Measurements from ENCODE around the gene GPNMB.
A peak's percentile ranks its signal among the peaks of the same experiment; 100 is the strongest.

GPNMB gene

DNA sequence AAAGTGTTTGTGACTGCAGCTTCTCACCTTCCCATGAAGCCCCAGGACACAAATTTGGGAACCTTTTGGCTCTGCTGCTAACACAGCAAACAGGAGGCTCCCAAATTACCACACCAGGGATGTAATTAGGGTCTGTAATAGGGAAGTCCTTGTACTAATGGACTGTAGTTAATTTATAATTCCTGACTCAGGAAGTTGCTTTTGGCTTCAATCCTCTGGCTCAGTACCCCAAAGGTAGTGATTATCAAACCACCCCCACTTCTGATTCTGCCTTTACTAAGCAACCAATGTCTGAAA is 48.8 kb downstream of the GPNMB start:
- Histone ChIP-seq H3K4me1 (ENCODE audit: control insufficient read depth in 1 of 2, insufficient read depth in 2 of 2, low read length in 2 of 2) (peaks cover 0 to 2% of the 10 kb centered on the region in 2 experiments), H3K79me1 (ENCODE audit: low read length) (peaks cover 4% of the 10 kb centered on the region), H2BK120ac (ENCODE audit: insufficient read depth, low read length, poor library complexity) (no peak overlapping the region), H3K4ac (ENCODE audit: low read depth, low read length) (no peak overlapping the region), H3K9ac (ENCODE audit: low read length) (no peak overlapping the region), H3K4me3 (ENCODE audit: low read depth, low read length) (no peak overlapping the region), H4K8ac (ENCODE audit: low read depth, low read length) (peak overlapping the region; percentile 69), H2BK12ac (ENCODE audit: low read length) (no peak overlapping the region), H2AK5ac (ENCODE audit: low read length) (no peak overlapping the region), H3K27me3 (ENCODE audit: insufficient read depth, low read length) (no peaks in the 10 kb centered on the region), H3K4me2 (ENCODE audit: low read length) (no peak overlapping the region), H3K23ac (ENCODE audit: low read length) (no peak overlapping the region), H3K9me3 (ENCODE audit: insufficient read depth, low read depth, low read length) (no peaks in the 10 kb centered on the region), H4K91ac (ENCODE audit: low read depth, low read length) (no peak overlapping the region), H3K27ac (ENCODE audit: low read depth, low read length) (no peak overlapping the region), H4K12ac (ENCODE audit: low read depth, low read length) (no peak overlapping the region), H2AFZ (ENCODE audit: insufficient read depth, low read length, poor library complexity) (no peak overlapping the region), H3K18ac (ENCODE audit: low read length) (no peak overlapping the region), H3K79me2 (ENCODE audit: control insufficient read depth, insufficient read depth, low read length, poor library complexity) (peaks cover 7% of the 10 kb centered on the region), H3K36me3 (ENCODE audit: control insufficient read depth in 1 of 2, insufficient read depth in 2 of 2, low read length in 2 of 2) (no peaks in the 10 kb centered on the region), H3K14ac (ENCODE audit: low read length) (no peak overlapping the region), H2BK5ac (ENCODE audit: low read depth, low read length, poor library complexity) (no peak overlapping the region)
- DNase-seq, result no peak

DNA sequence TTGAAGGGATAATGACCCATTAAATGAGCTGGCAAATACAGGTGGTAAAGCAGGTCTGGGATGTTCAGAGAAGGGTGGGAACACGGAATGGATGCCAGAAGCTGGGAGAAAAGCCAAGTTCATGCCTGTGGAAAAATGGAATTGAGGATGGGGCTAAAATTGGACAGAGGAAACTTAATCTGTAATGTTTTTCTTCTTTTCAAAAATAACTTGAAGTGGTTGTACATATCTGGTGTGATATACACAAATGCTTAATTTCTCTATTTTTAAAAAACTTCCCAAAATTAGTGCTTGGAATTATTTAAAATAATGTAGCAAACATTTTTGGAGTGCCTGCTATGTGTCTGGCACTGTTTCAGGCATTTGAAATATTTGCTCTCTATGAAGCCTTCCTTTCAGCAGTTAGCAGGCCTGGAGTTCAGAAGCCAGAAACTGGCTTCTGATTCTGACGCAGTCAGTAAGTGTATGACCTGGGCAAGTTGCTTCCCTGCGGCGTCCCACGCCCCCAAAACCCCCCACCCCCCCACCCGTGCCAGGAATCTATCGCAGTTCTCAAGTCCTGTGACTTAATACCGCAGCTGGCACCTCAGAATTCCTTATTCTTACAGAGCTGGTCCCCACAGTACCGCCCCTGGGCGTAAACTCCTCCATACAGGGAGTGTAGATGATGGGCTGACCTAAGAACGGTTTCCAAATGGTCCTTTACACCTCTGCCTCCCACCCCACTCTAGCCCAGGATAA is 51.7 kb downstream of the GPNMB start:
- H3K4ac ChIP-seq (ENCODE audit: low read depth, low read length), result no peak overlapping the region
- H3K79me1 ChIP-seq (ENCODE audit: low read length), result peaks cover 4% of the 10 kb centered on the region
- no peak overlapping the region for H2AK5ac ChIP-seq (ENCODE audit: low read length)
- H4K12ac ChIP-seq (ENCODE audit: low read depth, low read length), result no peak overlapping the region
- no peak overlapping the region for H3K14ac ChIP-seq (ENCODE audit: low read length)
- H3K18ac ChIP-seq (ENCODE audit: low read length), result no peak overlapping the region
- no peak overlapping the region for H2BK5ac ChIP-seq (ENCODE audit: low read depth, low read length, poor library complexity)
- H3K23ac ChIP-seq (ENCODE audit: low read length), result no peak overlapping the region
- WGBS (ENCODE audit: extremely low coverage, insufficient coverage, insufficient read length), result no CpG with 5 or more reads among the region's 11 CpGs
- H3K4me3 ChIP-seq (ENCODE audit: low read depth, low read length), result no peak overlapping the region
- H4K8ac ChIP-seq (ENCODE audit: low read depth, low read length), result peak overlapping the region; percentile 69
- no peak overlapping the region for H2BK120ac ChIP-seq (ENCODE audit: insufficient read depth, low read length, poor library complexity)
- no peaks in the 10 kb centered on the region for H3K9me3 ChIP-seq (ENCODE audit: insufficient read depth, low read depth, low read length)
- no peak overlapping the region for H3K9ac ChIP-seq (ENCODE audit: low read length)
- no peak overlapping the region for H3K27ac ChIP-seq (ENCODE audit: low read depth, low read length)
- H2AFZ ChIP-seq (ENCODE audit: insufficient read depth, low read length, poor library complexity), result no peak overlapping the region
- DNase-seq, result peak in 1 of 2 donors; percentile 45
- no peak overlapping the region for H2BK12ac ChIP-seq (ENCODE audit: low read length)
- peaks cover 0 to 4% of the 10 kb centered on the region in 2 experiments for H3K36me3 ChIP-seq (ENCODE audit: control insufficient read depth in 1 of 2, insufficient read depth in 2 of 2, low read length in 2 of 2)
- H3K4me1 ChIP-seq (ENCODE audit: control insufficient read depth in 1 of 2, insufficient read depth in 2 of 2, low read length in 2 of 2), result peaks cover 0 to 2% of the 10 kb centered on the region in 2 experiments
- H3K27me3 ChIP-seq (ENCODE audit: insufficient read depth, low read length), result no peaks in the 10 kb centered on the region
- peak overlapping the region; percentile 29 for H4K91ac ChIP-seq (ENCODE audit: low read depth, low read length)
- H3K4me2 ChIP-seq (ENCODE audit: low read length), result peak overlapping the region; percentile 83
- peaks cover 7% of the 10 kb centered on the region for H3K79me2 ChIP-seq (ENCODE audit: control insufficient read depth, insufficient read depth, low read length, poor library complexity)

DNA sequence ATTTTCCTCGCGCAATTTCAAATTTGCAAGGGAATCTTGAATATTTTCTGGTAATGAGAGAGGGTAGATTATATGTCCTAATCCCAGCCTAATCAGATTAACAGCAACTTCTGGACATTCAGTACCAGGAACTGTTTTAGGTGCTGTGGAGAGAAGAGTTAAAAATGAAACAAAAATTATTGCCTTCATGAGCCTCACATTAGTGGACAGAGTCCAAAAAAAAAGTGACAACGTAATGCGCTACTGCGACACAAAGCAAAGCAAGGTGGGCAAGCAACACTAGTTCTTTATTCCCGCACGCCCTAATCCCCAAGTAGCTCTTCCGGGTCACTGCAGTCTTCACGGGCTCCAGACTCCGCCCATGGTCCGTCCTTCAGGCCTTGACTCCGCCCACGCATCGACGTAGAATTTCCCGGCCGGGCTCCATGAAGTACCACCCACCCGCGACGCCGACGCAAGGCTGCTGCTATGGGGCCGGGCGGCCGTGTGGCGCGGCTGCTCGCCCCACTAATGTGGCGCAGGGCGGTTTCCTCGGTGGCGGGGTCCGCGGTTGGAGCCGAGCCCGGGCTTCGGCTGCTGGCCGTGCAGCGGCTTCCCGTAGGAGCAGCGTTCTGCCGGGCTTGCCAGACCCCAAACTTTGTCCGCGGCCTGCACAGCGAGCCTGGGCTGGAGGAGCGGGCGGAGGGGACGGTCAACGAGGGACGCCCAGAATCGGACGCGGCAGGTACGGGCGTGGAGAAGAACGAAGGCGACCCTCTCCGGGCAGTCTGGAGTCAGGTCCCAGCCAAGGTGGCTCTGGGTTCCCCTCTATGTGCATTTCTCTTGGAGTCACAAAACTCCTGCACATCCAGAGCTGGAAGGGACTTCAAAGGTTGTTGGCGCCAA is 52.6 kb downstream of the GPNMB start, which contains the start of gene MALSU1:
Gene MALSU1, plus strand, starts transcription at position 455 of the 885 bp plus-strand sequence. Its CDS starts 14 bp downstream, at position 469.
- peaks cover 7% of the 10 kb centered on the region for H3K79me2 ChIP-seq (ENCODE audit: control insufficient read depth, insufficient read depth, low read length, poor library complexity)
- peak within 1 kb of the TSS; percentile 69 for H2BK5ac ChIP-seq (ENCODE audit: low read depth, low read length, poor library complexity)
- H3K23ac ChIP-seq (ENCODE audit: low read length), result no peak within 1 kb of the TSS
- no peaks in the 10 kb centered on the region for H3K9me3 ChIP-seq (ENCODE audit: insufficient read depth, low read depth, low read length)
- H2BK12ac ChIP-seq (ENCODE audit: low read length), result no peak within 1 kb of the TSS
- peak within 1 kb of the TSS; percentile 85 for H4K12ac ChIP-seq (ENCODE audit: low read depth, low read length)
- peaks cover 0 to 6% of the 10 kb centered on the region in 2 experiments for H3K36me3 ChIP-seq (ENCODE audit: control insufficient read depth in 1 of 2, insufficient read depth in 2 of 2, low read length in 2 of 2)
- H2AK5ac ChIP-seq (ENCODE audit: low read length), result no peak within 1 kb of the TSS
- H3K4me1 ChIP-seq (ENCODE audit: control insufficient read depth in 1 of 2, insufficient read depth in 2 of 2, low read length in 2 of 2), result peaks cover 0 to 2% of the 10 kb centered on the region in 2 experiments
- peak within 1 kb of the TSS; percentile 50 for H2BK120ac ChIP-seq (ENCODE audit: insufficient read depth, low read length, poor library complexity)
- peak within 1 kb of the TSS; percentile 95 for H3K9ac ChIP-seq (ENCODE audit: low read length)
- peak within 1 kb of the TSS; percentile 78 for H3K4ac ChIP-seq (ENCODE audit: low read depth, low read length)
- peak; percentile 97 to 98 for DNase-seq
- H4K91ac ChIP-seq (ENCODE audit: low read depth, low read length), result peak within 1 kb of the TSS; percentile 73
- H3K27ac ChIP-seq (ENCODE audit: low read depth, low read length), result peak within 1 kb of the TSS; percentile 31
- peak within 1 kb of the TSS; percentile 83 for H3K4me2 ChIP-seq (ENCODE audit: low read length)
- peak within 1 kb of the TSS; percentile 83 for H3K18ac ChIP-seq (ENCODE audit: low read length)
- peaks cover 4% of the 10 kb centered on the region for H3K79me1 ChIP-seq (ENCODE audit: low read length)
- peak within 1 kb of the TSS; percentile 86 for H3K14ac ChIP-seq (ENCODE audit: low read length)
- peak within 1 kb of the TSS; percentile 97 for H3K4me3 ChIP-seq (ENCODE audit: low read depth, low read length)
- H4K8ac ChIP-seq (ENCODE audit: low read depth, low read length), result peak within 1 kb of the TSS; percentile 94
- no peaks in the 10 kb centered on the region for H3K27me3 ChIP-seq (ENCODE audit: insufficient read depth, low read length)
- H2AFZ ChIP-seq (ENCODE audit: insufficient read depth, low read length, poor library complexity), result peak within 1 kb of the TSS; percentile 73
- WGBS (ENCODE audit: extremely low coverage, insufficient coverage, insufficient read length), result no CpG with 5 or more reads among the region's 59 CpGs

DNA sequence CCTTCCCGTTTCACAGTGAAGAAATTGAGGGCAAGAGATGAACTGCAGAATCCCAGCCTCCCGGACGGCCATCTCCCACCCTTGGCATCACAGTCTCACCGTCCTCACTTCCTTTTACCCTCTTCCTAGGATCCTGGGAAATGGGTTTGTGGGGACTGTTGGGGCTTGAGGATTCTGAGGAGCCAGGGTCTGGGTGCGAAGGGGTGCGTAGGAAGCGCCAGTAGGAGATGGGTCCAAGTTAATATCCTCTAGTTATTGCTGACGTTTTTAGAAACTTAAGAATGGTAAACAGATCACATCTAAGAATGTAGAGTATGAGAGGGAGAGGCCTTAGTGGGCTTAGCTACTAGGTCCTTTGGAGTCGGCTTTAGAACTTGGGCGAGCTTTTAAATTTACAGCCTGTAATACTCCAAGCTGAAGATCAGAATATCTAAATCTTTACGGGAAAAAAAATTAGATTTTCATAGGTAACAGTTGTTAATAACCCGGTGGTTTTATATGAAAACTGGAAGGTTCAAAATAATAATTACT is 53.3 kb downstream of the GPNMB start:
- no peak overlapping the region for H3K18ac ChIP-seq (ENCODE audit: low read length)
- H4K91ac ChIP-seq (ENCODE audit: low read depth, low read length), result no peak overlapping the region
- H3K27ac ChIP-seq (ENCODE audit: low read depth, low read length), result no peak overlapping the region
- H4K12ac ChIP-seq (ENCODE audit: low read depth, low read length), result peak overlapping the region; percentile 85
- peak overlapping the region; percentile 97 for H3K4me3 ChIP-seq (ENCODE audit: low read depth, low read length)
- peak overlapping the region; percentile 73 for H2AFZ ChIP-seq (ENCODE audit: insufficient read depth, low read length, poor library complexity)
- peak overlapping the region; percentile 95 for H3K9ac ChIP-seq (ENCODE audit: low read length)
- peak overlapping the region; percentile 78 for H3K4ac ChIP-seq (ENCODE audit: low read depth, low read length)
- H2BK120ac ChIP-seq (ENCODE audit: insufficient read depth, low read length, poor library complexity), result no peak overlapping the region
- H3K27me3 ChIP-seq (ENCODE audit: insufficient read depth, low read length), result no peaks in the 10 kb centered on the region
- no peaks in the 10 kb centered on the region for H3K9me3 ChIP-seq (ENCODE audit: insufficient read depth, low read depth, low read length)
- peaks cover 4% of the 10 kb centered on the region for H3K79me1 ChIP-seq (ENCODE audit: low read length)
- H3K23ac ChIP-seq (ENCODE audit: low read length), result no peak overlapping the region
- no CpG with 5 or more reads among the region's 12 CpGs for WGBS (ENCODE audit: extremely low coverage, insufficient coverage, insufficient read length)
- H4K8ac ChIP-seq (ENCODE audit: low read depth, low read length), result peak overlapping the region; percentile 94
- H3K79me2 ChIP-seq (ENCODE audit: control insufficient read depth, insufficient read depth, low read length, poor library complexity), result peaks cover 7% of the 10 kb centered on the region
- peaks cover 2 to 7% of the 10 kb centered on the region in 2 experiments for H3K36me3 ChIP-seq (ENCODE audit: control insufficient read depth in 1 of 2, insufficient read depth in 2 of 2, low read length in 2 of 2)
- peaks cover 0 to 2% of the 10 kb centered on the region in 2 experiments for H3K4me1 ChIP-seq (ENCODE audit: control insufficient read depth in 1 of 2, insufficient read depth in 2 of 2, low read length in 2 of 2)
- H2BK12ac ChIP-seq (ENCODE audit: low read length), result no peak overlapping the region
- peak overlapping the region; percentile 14 for H2BK5ac ChIP-seq (ENCODE audit: low read depth, low read length, poor library complexity)
- H3K4me2 ChIP-seq (ENCODE audit: low read length), result peak overlapping the region; percentile 83
- no peak overlapping the region for H2AK5ac ChIP-seq (ENCODE audit: low read length)
- peak in 1 of 2 donors; percentile 18 for DNase-seq
- peak overlapping the region; percentile 86 for H3K14ac ChIP-seq (ENCODE audit: low read length)
